HCT116 (cell line): Measurements from ENCODE around the gene PC. TPM values are rescaled to one million over a fixed set of nuclear protein-coding genes. Genes with fewer than 3 reads are reported as not detected.

Source experiments
- ATAC-seq: fragments of 200-7000 bp; cut with Tn5 transposase; 2 replicates; pipeline ENCODE4 v1.9.1; 2020; ENCODE audit warnings: mild to moderate bottlenecking, moderate library complexity
- BruUV-seq: library from RNA; stranded (reverse); fragments of 400-500 nt; replicated peaks from 2 replicates; lab custom pipeline; 2021; lab: Mats Ljungman, UMichigan
- CTCF ChIA-PET: fragments of 300-600 bp; sonication (Branson Sonifier 250); formaldehyde crosslinking; loops from one replicate; lab custom pipeline; 2021; ENCODE audit warnings: antibody characterized with exemption; lab: Charles Lee
- POLR2A ChIA-PET: fragments of 300-600, 350-600 bp; sonication (Branson Sonifier 250); formaldehyde crosslinking; loops from one replicate; lab custom pipeline; 2021; ENCODE audit warnings: antibody characterized with exemption; lab: Charles Lee
- RAD21 ChIA-PET, 2 experiments: fragments of 300-600 bp; sonication (Branson Sonifier 250); formaldehyde crosslinking; loops; one replicate each; lab custom pipeline; 2023; ENCODE audit warnings: low total read pairs in 2 of 2; ENCODE audit not compliant: uncharacterized antibody in 2 of 2, unreplicated experiment in 2 of 2, low non-redundant PET in 1 of 2; lab: Charles Lee
- DNase-seq: peaks from one replicate; pipeline ENCODE4 v3.0.0-alpha.2; 2010; ENCODE audit warnings: low read depth, low spot score
- H2AFZ ChIP-seq: fragments of 200-600 bp; shearing (Covaris generic), sonication (generic); 2 replicates; pipeline ENCODE4 v1.6.1; 2017; ENCODE audit warnings: low read depth, mixed run types, mixed read lengths, antibody characterized with exemption, low read length; ENCODE audit not compliant: poor library complexity, severe bottlenecking
- H3K27ac ChIP-seq: 2 replicates; pipeline ENCODE4 v1.5.1; 2012; ENCODE audit warnings: low read depth, low read length
- H3K27me3 ChIP-seq: fragments of 200-600 bp; sonication (generic); 2 replicates; pipeline ENCODE4 v1.6.1; 2016; ENCODE audit warnings: mixed run types, low read length, mixed read lengths; ENCODE audit not compliant: insufficient read depth
- H3K36me3 ChIP-seq, 2 experiments: fragments of 200-500 bp in 1 of 2; fragments of 200-600 bp in 1 of 2; sonication (Bioruptor generic) in 1 of 2; sonication (generic) in 1 of 2; 2 replicates each; pipeline versions ENCODE4 v1.5.1 to v1.6.1; 2014 to 2016; ENCODE audit warnings: low read length in 2 of 2, inconsistent platforms in 1 of 2, mixed read lengths in 1 of 2, mixed run types in 1 of 2; ENCODE audit not compliant: insufficient read depth in 2 of 2, control insufficient read depth in 1 of 2
- H3K4me1 ChIP-seq, 2 experiments: fragments of 200-600 bp in 1 of 2; sonication (generic) in 1 of 2; 2 replicates each; pipeline versions ENCODE4 v1.5.1 to v1.6.1; 2012 to 2017; ENCODE audit warnings: low read length in 2 of 2, inconsistent platforms in 1 of 2, mild to moderate bottlenecking in 1 of 2, mixed read lengths in 1 of 2, mixed run types in 1 of 2, moderate library complexity in 1 of 2; ENCODE audit not compliant: insufficient read depth in 2 of 2, control insufficient read depth in 1 of 2
- H3K4me2 ChIP-seq: fragments of 200-600 bp; sonication (generic); 2 replicates; pipeline ENCODE4 v1.6.1; 2017; ENCODE audit warnings: mixed run types, low read length, mixed read lengths
- H3K4me3 ChIP-seq, 2 experiments: fragments of 200-600 bp in 1 of 2; sonication (generic) in 1 of 2; replicated peaks in 1 of 2; 2 replicates each; pipeline ENCODE4 v1.5.1; 2011 to 2016; ENCODE audit warnings: low read length in 2 of 2, control low read depth in 1 of 2, low read depth in 1 of 2, mild to moderate bottlenecking in 1 of 2, mixed read lengths in 1 of 2, mixed run types in 1 of 2
- H3K79me2 ChIP-seq: fragments of 200-600 bp; sonication (generic); 2 replicates; pipeline ENCODE4 v1.6.1; 2017; ENCODE audit warnings: mild to moderate bottlenecking, mixed run types, low read length, moderate library complexity, mixed read lengths; ENCODE audit not compliant: insufficient read depth
- H3K9ac ChIP-seq: fragments of 200-600 bp; sonication (generic); 2 replicates; pipeline ENCODE4 v1.6.1; 2016; ENCODE audit warnings: low read length, mixed read lengths
- H3K9me2 ChIP-seq: fragments of 200-600 bp; sonication (generic), shearing (Covaris generic); 2 replicates; pipeline ENCODE4 v1.6.1; 2017; ENCODE audit warnings: mixed run types, mild to moderate bottlenecking, moderate library complexity; ENCODE audit not compliant: insufficient read depth
- H3K9me3 ChIP-seq, 2 experiments: fragments of 200-500 bp in 1 of 2; fragments of 200-600 bp in 1 of 2; sonication (Bioruptor generic) in 1 of 2; sonication (generic) in 1 of 2; 2 replicates each; pipeline ENCODE4 v1.6.1; 2014 to 2017; ENCODE audit warnings: low read length in 2 of 2, mixed read lengths in 2 of 2, inconsistent platforms in 1 of 2, low read depth in 1 of 2, mild to moderate bottlenecking in 1 of 2, mixed run types in 1 of 2, moderate library complexity in 1 of 2; ENCODE audit not compliant: control insufficient read depth in 1 of 2, insufficient read depth in 1 of 2
- H4K20me1 ChIP-seq: fragments of 200-600 bp; sonication (generic), shearing (Covaris generic); 2 replicates; pipeline ENCODE4 v1.6.1; 2017; ENCODE audit warnings: mixed run types, mild to moderate bottlenecking, moderate library complexity; ENCODE audit not compliant: insufficient read depth
- CEBPB ChIP-seq: IDR thresholded peaks from 2 replicates; pipeline ENCODE4 v1.6.1; 2012; ENCODE audit warnings: low read depth
- CTCF ChIP-seq, 3 experiments: fragments of 200-600 bp in 1 of 3; sonication (generic) in 1 of 3; IDR thresholded peaks in 2 of 3; conservative IDR thresholded peaks in 1 of 3; 2 replicates each; pipeline ENCODE4 v1.5.1; 2012 to 2017; ENCODE audit warnings: low read depth in 2 of 3, low read length in 2 of 3, antibody characterized with exemption in 1 of 3, borderline replicate concordance in 1 of 3, control low read depth in 1 of 3, mild to moderate bottlenecking in 1 of 3, mixed read lengths in 1 of 3, mixed run types in 1 of 3, moderate library complexity in 1 of 3; ENCODE audit not compliant: insufficient read depth in 1 of 3
- EGR1 ChIP-seq: IDR thresholded peaks from 2 replicates; pipeline ENCODE4 v1.6.1; 2012; ENCODE audit warnings: low read depth
- EZH2 ChIP-seq: fragments of 200-600 bp; sonication (generic); IDR thresholded peaks from 2 replicates; pipeline ENCODE4 v1.6.1; 2017; ENCODE audit warnings: antibody characterized with exemption, mixed run types
- FOSL1 ChIP-seq: IDR thresholded peaks from 2 replicates; pipeline ENCODE4 v1.6.1; 2012; ENCODE audit warnings: low read depth
- POLR2AphosphoS5 ChIP-seq: IDR thresholded peaks from 2 replicates; pipeline ENCODE4 v1.6.1; 2011; ENCODE audit warnings: mild to moderate bottlenecking, low read depth, low read length, moderate library complexity
- RAD21 ChIP-seq: IDR thresholded peaks from 2 replicates; pipeline ENCODE4 v1.6.1; 2012; ENCODE audit warnings: low read depth, mild to moderate bottlenecking
- SRF ChIP-seq: IDR thresholded peaks from 2 replicates; pipeline ENCODE4 v1.6.1; 2012; ENCODE audit warnings: low read depth
- TCF7L2 ChIP-seq: IDR thresholded peaks from 2 replicates; pipeline ENCODE4 v1.7.0; 2011; ENCODE audit warnings: borderline replicate concordance, inconsistent platforms; ENCODE audit not compliant: insufficient read depth, insufficient read length; ENCODE audit errors: extremely low read depth
- ZBTB33 ChIP-seq: IDR thresholded peaks from 2 replicates; pipeline ENCODE4 v1.6.1; 2011; ENCODE audit warnings: mild to moderate bottlenecking, low read length, moderate library complexity; ENCODE audit not compliant: insufficient replicate concordance; ENCODE audit errors: extremely low read depth
- ZFX ChIP-seq: fragments of 450-650 bp; IDR thresholded peaks from 2 replicates; pipeline ENCODE4 v1.6.1; 2017
- intact Hi-C: fragments of 100-400 bp; cut with micrococcal nuclease; formaldehyde crosslinking; loops from 2 replicates; pipeline ENCODE4 v1.10.0; 2022
- total RNA-seq: library from RNA; stranded (reverse); gene quantifications from one replicate; pipeline ENCODE4 v1.2.1, GENCODE V29; 2021; ENCODE audit not compliant: unreplicated experiment

PC gene
- total RNA-seq, 1 experiment from 2014 or later, result 24.1 TPM

GRCh38 chr11:66929753-66930152, 28.4 kb downstream of the PC start:
- POLR2A ChIA-PET, result no interaction called here
- Histone ChIP-seq H2AFZ (no peak overlapping the region), H3K9ac (no peak overlapping the region), H3K27ac (no peak overlapping the region), H3K36me3 (no peaks in the 10 kb centered on the region), H3K4me2 (no peak overlapping the region), H3K9me2 (no peaks in the 10 kb centered on the region), H4K20me1 (no peaks in the 10 kb centered on the region), H3K4me1 (peaks cover 0 to 14% of the 10 kb centered on the region in 2 experiments; a peak in 1 of 4 replicates), H3K27me3 (no peaks in the 10 kb centered on the region), H3K4me3 (no peak overlapping the region), H3K79me2 (no peaks in the 10 kb centered on the region), H3K9me3 (no peaks in the 10 kb centered on the region)
- RAD21 ChIA-PET, result no interaction called here
- no peak for DNase-seq
- BruUV-seq, result no TSS peak
- TF ChIP-seq RAD21 (no peak), EGR1 (no peak), EZH2 (no peak), CEBPB (no peak), ZBTB33 (no peak), POLR2AphosphoS5 (no peak), TCF7L2 (no peak), CTCF (IDR thresholded peaks at IDR 0.05 in 2 of 3, conservative IDR thresholded peaks at IDR 0.05 in 1 of 3; ENCODE audit: borderline replicate concordance in 1 of 3, insufficient read depth in 1 of 3, low read depth in 2 of 3, low read length in 2 of 3) (no peak), SRF (no peak), ZFX (no peak), FOSL1 (no peak)
- no peak for ATAC-seq
- intact Hi-C loops, result no loop called here
- CTCF ChIA-PET, result no interaction called here
